ENCODE results near the gene TMEM72. TPM values are rescaled to one million over a fixed set of nuclear protein-coding genes. Genes with fewer than 3 reads are reported as not detected.

Gene TMEM72
- total RNA-seq, 1 experiment from 2014 or later, result not detected

DNA sequence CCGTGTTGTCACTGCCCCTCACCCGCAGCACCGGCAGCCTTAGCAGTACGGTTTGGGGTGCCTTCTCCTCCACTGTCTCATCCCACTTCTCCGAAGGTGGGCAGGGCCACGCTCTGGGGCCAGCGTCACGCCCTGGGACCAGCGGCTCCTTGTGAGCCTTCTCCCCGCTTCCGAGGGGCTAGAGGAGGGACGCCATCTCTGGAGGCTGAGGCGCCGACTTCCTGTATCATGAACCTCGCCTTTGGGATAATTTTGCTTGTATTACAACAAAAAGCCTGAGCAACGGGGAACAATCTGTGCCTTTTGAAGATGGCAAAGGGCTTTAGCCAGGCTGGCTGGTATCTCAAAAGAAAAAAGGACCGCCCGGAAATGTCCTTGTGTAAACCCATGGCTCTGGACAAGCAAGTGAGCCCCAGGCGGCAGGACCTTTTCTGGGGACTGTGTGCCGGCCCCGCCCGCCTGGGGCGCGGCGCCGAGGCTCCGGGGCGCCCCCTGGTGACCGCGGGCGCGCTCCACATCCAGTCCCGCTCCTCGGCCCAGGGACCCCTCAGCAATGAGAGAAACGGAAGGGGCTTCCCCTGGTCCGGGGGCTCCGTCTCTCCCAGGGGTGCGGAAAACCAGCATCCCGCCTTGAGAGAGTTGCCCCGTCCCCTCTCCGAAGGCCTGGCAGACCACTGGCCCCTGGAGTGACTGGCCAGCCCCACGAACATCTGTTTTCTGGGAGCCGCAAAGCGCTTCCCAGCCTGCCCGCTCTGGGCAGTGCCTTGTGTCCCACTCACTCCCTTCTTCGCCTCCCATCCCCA is 63.7 kb downstream of the TMEM72 start:
- H3K4me3 ChIP-seq (replicated peaks in 1 of 2; ENCODE audit: low read depth in 1 of 2, low read length in 2 of 2), result peak overlapping the region; percentile 40 to 54
- H3K36me3 ChIP-seq (ENCODE audit: control insufficient read depth in 1 of 2, insufficient read depth in 2 of 2, low read length in 2 of 2), result no peaks in the 10 kb centered on the region
- H3K4me1 ChIP-seq (ENCODE audit: control insufficient read depth in 1 of 2, insufficient read depth in 2 of 2, low read length in 2 of 2), result peaks cover 34 to 45% of the 10 kb centered on the region in 2 experiments
- DNase-seq (ENCODE audit: low read depth, low spot score) (peak; percentile 13), ATAC-seq (peak; percentile 84)
- H3K4me2 ChIP-seq (ENCODE audit: low read length), result peak overlapping the region; percentile 80
- H2AFZ ChIP-seq (ENCODE audit: low read depth, low read length, poor library complexity, severe bottlenecking), result peak overlapping the region; percentile 37
- H3K9me3 ChIP-seq (ENCODE audit: control insufficient read depth in 1 of 2, insufficient read depth in 1 of 2, low read depth in 1 of 2, low read length in 2 of 2), result no peaks in the 10 kb centered on the region
- H3K27ac ChIP-seq (ENCODE audit: low read depth, low read length), result peak overlapping the region; percentile 54; the same call in 1 of the 2 replicates
- ChIA-PET CTCF (no interaction called here), RAD21 (ENCODE audit: low non-redundant PET in 1 of 2, low total read pairs in 2 of 2, uncharacterized antibody in 2 of 2, unreplicated experiment in 2 of 2) (no interaction called here), POLR2A (interaction anchor here (0.9 kb wide), 2 partner anchors 19 to 42 kb away, joined by 3 to 4 read pairs; no protein-coding TSS in a partner anchor)
- no peaks in the 10 kb centered on the region for H3K79me2 ChIP-seq (ENCODE audit: insufficient read depth, low read length)
- intact Hi-C loops (cut with micrococcal nuclease), result loop anchor here (1.0 kb wide), 1 partner anchor 43 kb away; no protein-coding TSS in a partner anchor
- H3K27me3 ChIP-seq (ENCODE audit: insufficient read depth, low read length), result no peaks in the 10 kb centered on the region
- H3K9ac ChIP-seq (ENCODE audit: low read length), result peak overlapping the region; percentile 53
- H3K9me2 ChIP-seq (ENCODE audit: insufficient read depth), result no peaks in the 10 kb centered on the region
- no TSS peak for BruUV-seq (replicated peaks)
- TF ChIP-seq SRF (IDR thresholded peaks at IDR 0.05; ENCODE audit: low read depth) (no peak), POLR2AphosphoS5 (IDR thresholded peaks at IDR 0.05; ENCODE audit: low read depth, low read length) (peak; percentile 46; the same call in 1 of the 2 replicates), JUND (IDR thresholded peaks at IDR 0.05) (no peak), TCF7L2 (IDR thresholded peaks at IDR 0.05; ENCODE audit: borderline replicate concordance, extremely low read depth, insufficient read depth, insufficient read length) (no peak), EZH2 (IDR thresholded peaks at IDR 0.05) (no peak), CBX3 (IDR thresholded peaks at IDR 0.05; ENCODE audit: low read depth) (no peak), YY1 (IDR thresholded peaks at IDR 0.05; ENCODE audit: extremely low read depth, insufficient replicate concordance, low read depth, low read length) (no peak)
- TF ChIP-seq, protein P1, sequence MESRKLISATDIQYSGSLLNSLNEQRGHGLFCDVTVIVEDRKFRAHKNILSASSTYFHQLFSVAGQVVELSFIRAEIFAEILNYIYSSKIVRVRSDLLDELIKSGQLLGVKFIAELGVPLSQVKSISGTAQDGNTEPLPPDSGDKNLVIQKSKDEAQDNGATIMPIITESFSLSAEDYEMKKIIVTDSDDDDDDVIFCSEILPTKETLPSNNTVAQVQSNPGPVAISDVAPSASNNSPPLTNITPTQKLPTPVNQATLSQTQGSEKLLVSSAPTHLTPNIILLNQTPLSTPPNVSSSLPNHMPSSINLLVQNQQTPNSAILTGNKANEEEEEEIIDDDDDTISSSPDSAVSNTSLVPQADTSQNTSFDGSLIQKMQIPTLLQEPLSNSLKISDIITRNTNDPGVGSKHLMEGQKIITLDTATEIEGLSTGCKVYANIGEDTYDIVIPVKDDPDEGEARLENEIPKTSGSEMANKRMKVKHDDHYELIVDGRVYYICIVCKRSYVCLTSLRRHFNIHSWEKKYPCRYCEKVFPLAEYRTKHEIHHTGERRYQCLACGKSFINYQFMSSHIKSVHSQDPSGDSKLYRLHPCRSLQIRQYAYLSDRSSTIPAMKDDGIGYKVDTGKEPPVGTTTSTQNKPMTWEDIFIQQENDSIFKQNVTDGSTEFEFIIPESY (IDR thresholded peaks at IDR 0.05; ENCODE audit: extremely low read depth, insufficient replicate concordance, low read length), result no peak
- TF ChIP-seq, protein P2, sequence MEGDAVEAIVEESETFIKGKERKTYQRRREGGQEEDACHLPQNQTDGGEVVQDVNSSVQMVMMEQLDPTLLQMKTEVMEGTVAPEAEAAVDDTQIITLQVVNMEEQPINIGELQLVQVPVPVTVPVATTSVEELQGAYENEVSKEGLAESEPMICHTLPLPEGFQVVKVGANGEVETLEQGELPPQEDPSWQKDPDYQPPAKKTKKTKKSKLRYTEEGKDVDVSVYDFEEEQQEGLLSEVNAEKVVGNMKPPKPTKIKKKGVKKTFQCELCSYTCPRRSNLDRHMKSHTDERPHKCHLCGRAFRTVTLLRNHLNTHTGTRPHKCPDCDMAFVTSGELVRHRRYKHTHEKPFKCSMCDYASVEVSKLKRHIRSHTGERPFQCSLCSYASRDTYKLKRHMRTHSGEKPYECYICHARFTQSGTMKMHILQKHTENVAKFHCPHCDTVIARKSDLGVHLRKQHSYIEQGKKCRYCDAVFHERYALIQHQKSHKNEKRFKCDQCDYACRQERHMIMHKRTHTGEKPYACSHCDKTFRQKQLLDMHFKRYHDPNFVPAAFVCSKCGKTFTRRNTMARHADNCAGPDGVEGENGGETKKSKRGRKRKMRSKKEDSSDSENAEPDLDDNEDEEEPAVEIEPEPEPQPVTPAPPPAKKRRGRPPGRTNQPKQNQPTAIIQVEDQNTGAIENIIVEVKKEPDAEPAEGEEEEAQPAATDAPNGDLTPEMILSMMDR (IDR thresholded peaks at IDR 0.05 in 2 of 3, conservative IDR thresholded peaks at IDR 0.05 in 1 of 3; ENCODE audit: borderline replicate concordance in 1 of 3, insufficient read depth in 1 of 3, low read depth in 2 of 3, low read length in 2 of 3), result peak; percentile 68 to 96 (median 83)
- no peaks in the 10 kb centered on the region for H4K20me1 ChIP-seq (ENCODE audit: insufficient read depth)

Data from HCT116 (cell line).